ENCODE data around the gene DCAF6.
"Not testable (repeated sequence)": the region's sequence is repeated elsewhere in the genome, so short reads cannot be mapped to it uniquely, and the experiment has no call there.

The DCAF6 gene

GRCh38 chr1:168054117-168054516, 117.6 kb downstream of the DCAF6 start:
- no peak overlapping the region for H3K4me3 ChIP-seq (ENCODE audit: low read depth, low read length)
- no peak for TF ChIP-seq CTCF (IDR thresholded peaks at IDR 0.05; ENCODE audit: low read depth, low read length, missing control alignments)
- DNase-seq (ENCODE audit: low read depth), result no peak

GRCh38 chr1:168056152-168056551, 119.7 kb downstream of the DCAF6 start:
- DNase-seq (ENCODE audit: low read depth); H3K4me3 ChIP-seq (ENCODE audit: low read depth, low read length): not testable (repeated sequence)

GRCh38 chr1:168057355-168057754, 120.9 kb downstream of the DCAF6 start:
- H3K4me3 ChIP-seq (ENCODE audit: low read depth, low read length), result no peak overlapping the region
- no peak for TF ChIP-seq CTCF (IDR thresholded peaks at IDR 0.05; ENCODE audit: low read depth, low read length, missing control alignments)
- DNase-seq (ENCODE audit: low read depth), result no peak

GRCh38 chr1:168057921-168058320, 121.4 kb downstream of the DCAF6 start:
- TF ChIP-seq CTCF (IDR thresholded peaks at IDR 0.05; ENCODE audit: low read depth, low read length, missing control alignments), result no peak
- no peak for DNase-seq (ENCODE audit: low read depth)
- H3K4me3 ChIP-seq (ENCODE audit: low read depth, low read length), result no peak overlapping the region

GRCh38 chr1:168064216-168064615, 127.7 kb downstream of the DCAF6 start:
- DNase-seq (ENCODE audit: low read depth), result no peak
- no peak for TF ChIP-seq CTCF (IDR thresholded peaks at IDR 0.05; ENCODE audit: low read depth, low read length, missing control alignments)
- no peak overlapping the region for H3K4me3 ChIP-seq (ENCODE audit: low read depth, low read length)

- TF ChIP-seq CTCF (IDR thresholded peaks at IDR 0.05; ENCODE audit: low read depth, low read length, missing control alignments), result no peak
- no peak overlapping the region for H3K4me3 ChIP-seq (ENCODE audit: low read depth, low read length)
- DNase-seq (ENCODE audit: low read depth), result no peak
Measured at GRCh38 chr1:168065506-168065905, 129.0 kb downstream of the DCAF6 start.

- no peak overlapping the region for H3K4me3 ChIP-seq (ENCODE audit: low read depth, low read length)
- no peak for DNase-seq (ENCODE audit: low read depth)
- TF ChIP-seq CTCF (IDR thresholded peaks at IDR 0.05; ENCODE audit: low read depth, low read length, missing control alignments), result no peak
Measured at GRCh38 chr1:168069384-168069783, 132.9 kb downstream of the DCAF6 start.

- no peak for DNase-seq (ENCODE audit: low read depth)
- no peak overlapping the region for H3K4me3 ChIP-seq (ENCODE audit: low read depth, low read length)
- TF ChIP-seq CTCF (IDR thresholded peaks at IDR 0.05; ENCODE audit: low read depth, low read length, missing control alignments), result no peak
Measured at GRCh38 chr1:168079761-168080160, 143.3 kb downstream of the DCAF6 start.

Measured in GM12864 (cell line).